ENCODE data around the gene TMEM154. TPM values are rescaled to one million over a fixed set of nuclear protein-coding genes. Genes with fewer than 3 reads are reported as not detected.

Gene TMEM154
- total RNA-seq, 3 donors from 2014 or later, result 1.3 to 7.2 (median 5.6) TPM

GRCh38 chr4:152598454-152598853 lies 81.3 kb downstream of the TMEM154 start:
- Histone ChIP-seq H3K27ac (no peak overlapping the region), H3K4me3 (no peak overlapping the region), H3K4me1 (no peaks in the 10 kb centered on the region), H3K36me3 (no peaks in the 10 kb centered on the region), H3K27me3 (no peaks in the 10 kb centered on the region), H3K9me3 (no peaks in the 10 kb centered on the region)
- no peak for DNase-seq (ENCODE audit: low spot score in 2 of 2)
- TF ChIP-seq POLR2AphosphoS5 (IDR thresholded peaks at IDR 0.05) (no peak), POLR2A (IDR thresholded peaks at IDR 0.05) (no peak), CTCF (IDR thresholded peaks at IDR 0.05) (no peak)
- intact Hi-C loops (cut with DNase I; ENCODE audit: low total_unique reads), result no loop called here

GRCh38 chr4:152594978-152595925 lies 84.5 kb downstream of the TMEM154 start:
- H3K4me1 ChIP-seq, result peaks cover 0 to 5% of the 10 kb centered on the region in 2 donors
- no peaks in the 10 kb centered on the region for H3K27me3 ChIP-seq
- H3K27ac ChIP-seq, result no peak overlapping the region
- no peak for DNase-seq (ENCODE audit: low spot score in 2 of 2)
- no peak overlapping the region for H3K4me3 ChIP-seq
- no peaks in the 10 kb centered on the region for H3K36me3 ChIP-seq
- TF ChIP-seq POLR2A (IDR thresholded peaks at IDR 0.05) (no peak), CTCF (IDR thresholded peaks at IDR 0.05) (no peak), POLR2AphosphoS5 (IDR thresholded peaks at IDR 0.05) (no peak)
- intact Hi-C loops (cut with DNase I; ENCODE audit: low total_unique reads), result no loop called here
- H3K9me3 ChIP-seq, result no peaks in the 10 kb centered on the region

- H3K4me3 ChIP-seq, result no peak overlapping the region
- H3K9me3 ChIP-seq, result no peaks in the 10 kb centered on the region
- peaks cover 0 to 14% of the 10 kb centered on the region in 2 donors for H3K4me1 ChIP-seq
- intact Hi-C loops (cut with DNase I; ENCODE audit: low total_unique reads), result no loop called here
- no peak for TF ChIP-seq POLR2AphosphoS5 (IDR thresholded peaks at IDR 0.05)
- TF ChIP-seq POLR2A (IDR thresholded peaks at IDR 0.05), result no peak
- TF ChIP-seq CTCF (IDR thresholded peaks at IDR 0.05), result no peak
- DNase-seq (ENCODE audit: low spot score in 2 of 2), result no peak
- no peaks in the 10 kb centered on the region for H3K27me3 ChIP-seq
- no peak overlapping the region for H3K27ac ChIP-seq
- no peaks in the 10 kb centered on the region for H3K36me3 ChIP-seq
Measured at GRCh38 chr4:152594057-152594456, 85.7 kb downstream of the TMEM154 start.

GRCh38 chr4:152591876-152592275 lies 87.9 kb downstream of the TMEM154 start:
- no peak for DNase-seq (ENCODE audit: low spot score in 2 of 2)
- intact Hi-C loops (cut with DNase I; ENCODE audit: low total_unique reads), result no loop called here
- no peak for TF ChIP-seq POLR2AphosphoS5 (IDR thresholded peaks at IDR 0.05)
- TF ChIP-seq POLR2A (IDR thresholded peaks at IDR 0.05), result no peak
- TF ChIP-seq CTCF (IDR thresholded peaks at IDR 0.05), result no peak
- Histone ChIP-seq H3K4me1 (peaks cover 0 to 14% of the 10 kb centered on the region in 2 donors), H3K4me3 (peak overlapping the region; percentile 2 to 58 (median 31)), H3K27me3 (no peaks in the 10 kb centered on the region), H3K36me3 (no peaks in the 10 kb centered on the region), H3K9me3 (no peaks in the 10 kb centered on the region), H3K27ac (peak overlapping the region; percentile 77 to 88)

GRCh38 chr4:152591396-152591795 lies 88.4 kb downstream of the TMEM154 start:
- Histone ChIP-seq H3K27ac (peak overlapping the region; percentile 77 to 88), H3K36me3 (no peaks in the 10 kb centered on the region), H3K9me3 (no peaks in the 10 kb centered on the region), H3K27me3 (no peaks in the 10 kb centered on the region), H3K4me1 (peaks cover 0 to 14% of the 10 kb centered on the region in 2 donors), H3K4me3 (peak overlapping the region; percentile 2 to 58 (median 31))
- DNase-seq (ENCODE audit: low spot score in 2 of 2), result peak in 1 of 2 donors; percentile 63
- intact Hi-C loops (cut with DNase I; ENCODE audit: low total_unique reads), result no loop called here
- TF ChIP-seq POLR2A (IDR thresholded peaks at IDR 0.05) (no peak), CTCF (IDR thresholded peaks at IDR 0.05) (no peak), POLR2AphosphoS5 (IDR thresholded peaks at IDR 0.05) (peak in 1 of 3 donors; percentile 26)
